K562 (cell line): ENCODE data around the gene HPX. TPM values are rescaled to one million over a fixed set of nuclear protein-coding genes. Genes with fewer than 3 reads are reported as not detected.

ENCODE experiments used
- CBFA2T2 ChIP-seq: fragments of 450-650 bp; conservative IDR thresholded peaks from 2 replicates; pipeline ENCODE4 v1.6.1; 2017; ENCODE audit warnings: mild to moderate bottlenecking
- CREB3 ChIP-seq: fragments of 450-650 bp; conservative IDR thresholded peaks from 2 replicates; pipeline ENCODE4 v1.6.1; 2016; ENCODE audit warnings: missing genetic modification characterization, low read depth, mild to moderate bottlenecking, missing compliant biosample characterization, moderate library complexity
- DNMT1 ChIP-seq: fragments of 450-650 bp; IDR thresholded peaks from 2 replicates; pipeline ENCODE4 v1.6.1; 2016; ENCODE audit warnings: antibody characterized with exemption, mild to moderate bottlenecking
- DPF2 ChIP-seq: fragments of 450-650 bp; IDR thresholded peaks from 2 replicates; pipeline ENCODE4 v1.6.1; 2016
- ESRRA ChIP-seq: fragments of 450-650 bp; IDR thresholded peaks from 2 replicates; pipeline ENCODE4 v1.6.1; 2014; ENCODE audit warnings: low read depth, mild to moderate bottlenecking, moderate library complexity, borderline replicate concordance
- ETS1 ChIP-seq: conservative IDR thresholded peaks from 2 replicates; pipeline ENCODE4 v1.6.1; 2011; ENCODE audit warnings: low read depth, mild to moderate bottlenecking, low read length; ENCODE audit not compliant: control insufficient read depth
- FUS ChIP-seq: fragments of 200-400 bp; formaldehyde crosslinking; optimal IDR thresholded peaks from 2 replicates; pipeline ENCODE3; 2017; ENCODE audit warnings: low read depth, low read length
- HCFC1 ChIP-seq: IDR thresholded peaks from 2 replicates; pipeline ENCODE4 v1.6.1; 2012; ENCODE audit warnings: low read depth, low read length, improper control_type of control experiment
- HMBOX1 ChIP-seq: sonication (generic); IDR thresholded peaks from 2 replicates; pipeline ENCODE4 v1.6.1; 2016
- HNRNPL ChIP-seq: fragments of 200-400 bp; formaldehyde crosslinking; IDR thresholded peaks from 2 replicates; pipeline ENCODE4 v1.6.1; 2017; ENCODE audit warnings: low read depth, mild to moderate bottlenecking, low read length
- JUNB ChIP-seq: fragments of 450-650 bp; formaldehyde crosslinking; conservative IDR thresholded peaks from 2 replicates; pipeline ENCODE4 v1.4.0; 2020; ENCODE audit warnings: mild to moderate bottlenecking
- KAT2B ChIP-seq: IDR thresholded peaks from one replicate; pipeline ENCODE4 v1.6.1; 2012; ENCODE audit warnings: low read depth, mild to moderate bottlenecking, control low read depth, inconsistent platforms, low read length, moderate library complexity
- RB1 ChIP-seq: fragments of 450-650 bp; IDR thresholded peaks from 2 replicates; pipeline ENCODE4 v1.6.1; 2017; ENCODE audit warnings: low read depth, mild to moderate bottlenecking
- STAT6 ChIP-seq: sonication (generic); formaldehyde crosslinking; IDR thresholded peaks from 2 replicates; pipeline ENCODE4 v1.8.1; 2023; ENCODE audit warnings: mild to moderate bottlenecking, missing genetic modification reagents
- TCF7L2 ChIP-seq: fragments of 150-350 bp; IDR thresholded peaks from 2 replicates; pipeline ENCODE4 v1.6.1; 2016; ENCODE audit warnings: low read depth, mild to moderate bottlenecking, low read length, moderate library complexity
- ZBTB1 ChIP-seq: sonication (generic); formaldehyde crosslinking; IDR thresholded peaks from 2 replicates; pipeline ENCODE4 v1.8.1; 2023; ENCODE audit warnings: missing genetic modification reagents, low read depth, mild to moderate bottlenecking, borderline replicate concordance
- ZNF165 ChIP-seq: fragments of 250-450 bp; sonication (Bioruptor Pico); IDR thresholded peaks from 2 replicates; pipeline ENCODE4 v1.4.0; 2020; ENCODE audit warnings: borderline replicate concordance
- ZNF232 ChIP-seq: sonication (generic); formaldehyde crosslinking; IDR thresholded peaks from 2 replicates; pipeline ENCODE4 v1.8.0; 2022; ENCODE audit warnings: mild to moderate bottlenecking, missing genetic modification reagents
- ZNF518B ChIP-seq: fragments of 250-450 bp; sonication (Bioruptor Pico); IDR thresholded peaks from 2 replicates; pipeline ENCODE4 v1.5.0; 2021; ENCODE audit warnings: mild to moderate bottlenecking, moderate library complexity
- ZNF785 ChIP-seq: fragments of 250-450 bp; sonication (Bioruptor Pico); IDR thresholded peaks from 2 replicates; pipeline ENCODE4 v1.4.0; 2020; ENCODE audit warnings: mild to moderate bottlenecking
- polyA plus RNA-seq, 8 experiments: library from polyadenylated mRNA; depleted of rRNA in 4 of 8; stranded (reverse) in 5 of 8; unstranded in 3 of 8; fragments of >200 nt; fragmentation: Nextera tagmentation in 2 of 8; fragmentation: Illumina TruSeq in 1 of 8; extraction: Ambion mirVana in 2 of 8; extraction: Trizol in 1 of 8; gene quantifications; 2 replicates each; pipeline versions ENCODE4 v1.2.1 to v1.2.3, GENCODE V29; 2011 to 2014; ENCODE audit warnings: inconsistent platforms in 1 of 8, missing spikeins in 1 of 8
- total RNA-seq, 7 experiments: library from RNA; depleted of rRNA in 6 of 7; stranded (reverse); fragments of >200 nt in 6 of 7; fragmentation: Illumina TruSeq in 2 of 7; extraction: Trizol in 2 of 7; gene quantifications; 2 replicates each; pipeline versions ENCODE4 v1.2.1 to v1.2.3, GENCODE V29; 2011 to 2021; ENCODE audit warnings: low replicate concordance in 1 of 7

HPX gene
- total and polyA plus RNA-seq, 9 of the 15 experiments (the other 6 are each of a cell fraction or from before 2014, with no cell fraction given) = 0.12 to 1.2 (median 0.49) TPM; not detected in 1

GRCh38 chr11:6419009-6419631 is 21.7 kb downstream of the HPX start, which contains the start of gene APBB1 (continued):
- TF ChIP-seq DNMT1 = no peak
- 0 out of 2 replicates have a peak, but pooled peaks have one; percentile 43 for TF ChIP-seq RB1
- TF ChIP-seq CBFA2T2 = no peak
- peak; percentile 55 for TF ChIP-seq ETS1
- no peak for TF ChIP-seq ZBTB1 (CRISPR knock-in tag)
- no peak for TF ChIP-seq ZNF165 (CRISPR knock-in tag)
- no peak for TF ChIP-seq ZNF232 (CRISPR knock-in tag)
- TF ChIP-seq HMBOX1 = no peak
- no peak for TF ChIP-seq JUNB (CRISPR knock-in tag)
- no peak for TF ChIP-seq ESRRA
- TF ChIP-seq TCF7L2 = no peak
- no peak for TF ChIP-seq KAT2B
- no peak for TF ChIP-seq HNRNPL
- TF ChIP-seq HCFC1 = no peak
- TF ChIP-seq FUS = no peak
- TF ChIP-seq STAT6 (CRISPR knock-in tag) = no peak
- TF ChIP-seq CREB3 (tag) = no peak
- no peak for TF ChIP-seq ZNF518B (CRISPR knock-in tag)
- TF ChIP-seq ZNF785 (CRISPR knock-in tag) = no peak
- TF ChIP-seq DPF2 = no peak
